Measurements from ENCODE around the gene CCDC57.

GRCh38 chr17:82065638-82066303, 146.9 kb downstream of the CCDC57 start, which contains the start of gene DUS1L:
- TF ChIP-seq GATA2 (IDR thresholded peaks at IDR 0.05; ENCODE audit: low read depth, low read length) (no peak), GATA3 (IDR thresholded peaks at IDR 0.05; ENCODE audit: low read depth, low read length) (no peak)
